H9 (cell line): ENCODE data around the gene TNC. TPM values are rescaled to one million over a fixed set of nuclear protein-coding genes. Genes with fewer than 3 reads are reported as not detected.

Source experiments
- DNase-seq: peaks from one replicate; pipeline ENCODE4 v3.0.0-alpha.2; 2017
- H2AFZ ChIP-seq: one replicate; pipeline ENCODE4 v1.6.1; 2013; ENCODE audit warnings: mild to moderate bottlenecking, low read length, control low read depth, moderate library complexity
- H2AK5ac ChIP-seq: 2 replicates; pipeline ENCODE4 v1.6.1; 2013; ENCODE audit warnings: low read length, control low read depth, mixed read lengths; ENCODE audit not compliant: insufficient read length
- H2BK120ac ChIP-seq: one replicate; pipeline ENCODE4 v1.6.1; 2013; ENCODE audit warnings: low read depth, mild to moderate bottlenecking, low read length, control low read depth, inconsistent platforms; ENCODE audit not compliant: poor library complexity, severe bottlenecking
- H2BK12ac ChIP-seq: 2 replicates; pipeline ENCODE4 v1.6.1; 2013; ENCODE audit warnings: low read length, control low read depth, mixed read lengths, low read depth; ENCODE audit not compliant: insufficient read length
- H2BK15ac ChIP-seq: 2 replicates; pipeline ENCODE4 v1.6.1; 2013; ENCODE audit warnings: low read depth, low read length, control low read depth
- H2BK20ac ChIP-seq: one replicate; pipeline ENCODE4 v1.6.1; 2013; ENCODE audit warnings: low read depth, mild to moderate bottlenecking, low read length, control low read depth, inconsistent platforms; ENCODE audit not compliant: poor library complexity, severe bottlenecking
- H2BK5ac ChIP-seq: 2 replicates; pipeline ENCODE4 v1.6.1; 2013; ENCODE audit warnings: low read length, control low read depth, mixed read lengths; ENCODE audit not compliant: insufficient read length
- H3K14ac ChIP-seq: 2 replicates; pipeline ENCODE4 v1.6.1; 2013; ENCODE audit warnings: low read length, control low read depth; ENCODE audit not compliant: insufficient read depth
- H3K18ac ChIP-seq: 2 replicates; pipeline ENCODE4 v1.6.1; 2013; ENCODE audit warnings: low read depth, mild to moderate bottlenecking, mixed read lengths, low read length, control low read depth; ENCODE audit not compliant: insufficient read length
- H3K23ac ChIP-seq: 2 replicates; pipeline ENCODE4 v1.6.1; 2013; ENCODE audit warnings: low read length, control low read depth, mixed read lengths, low read depth; ENCODE audit not compliant: insufficient read length
- H3K23me2 ChIP-seq: 2 replicates; pipeline ENCODE4 v1.6.1; 2013; ENCODE audit warnings: low read depth, mild to moderate bottlenecking, mixed read lengths, low read length, control low read depth; ENCODE audit not compliant: insufficient read length, poor library complexity, severe bottlenecking
- H3K27ac ChIP-seq: 2 replicates; pipeline ENCODE4 v1.5.1; 2013; ENCODE audit warnings: low read length, control low read depth, mixed read lengths, low read depth; ENCODE audit not compliant: insufficient read length
- H3K27me3 ChIP-seq: 2 replicates; pipeline ENCODE4 v1.6.1; 2013; ENCODE audit warnings: low read length, control low read depth, inconsistent platforms; ENCODE audit not compliant: insufficient read depth
- H3K4ac ChIP-seq: 2 replicates; pipeline ENCODE4 v1.6.1; 2013; ENCODE audit warnings: low read depth, mild to moderate bottlenecking, control low read depth, inconsistent platforms, low read length, moderate library complexity
- H3K4me1 ChIP-seq: 2 replicates; pipeline ENCODE4 v1.6.1; 2013; ENCODE audit warnings: low read length, control low read depth, inconsistent platforms; ENCODE audit not compliant: insufficient read depth
- H3K4me2 ChIP-seq: 2 replicates; pipeline ENCODE4 v1.6.1; 2013; ENCODE audit warnings: low read length, control low read depth, mixed read lengths; ENCODE audit not compliant: insufficient read length, insufficient read depth
- H3K56ac ChIP-seq: 2 replicates; pipeline ENCODE4 v1.6.1; 2013; ENCODE audit warnings: low read depth, mild to moderate bottlenecking, mixed read lengths, low read length, control low read depth; ENCODE audit not compliant: insufficient read length
- H3K79me1 ChIP-seq: 2 replicates; pipeline ENCODE4 v1.6.1; 2013; ENCODE audit warnings: low read depth, mild to moderate bottlenecking, moderate library complexity, low read length, control low read depth, inconsistent platforms; ENCODE audit not compliant: insufficient read depth, poor library complexity, severe bottlenecking
- H3K79me2 ChIP-seq: 2 replicates; pipeline ENCODE4 v1.6.1; 2013; ENCODE audit warnings: low read length, control low read depth, inconsistent platforms; ENCODE audit not compliant: insufficient read depth
- H3K9ac ChIP-seq: 2 replicates; pipeline ENCODE4 v1.6.1; 2013; ENCODE audit warnings: low read length, control low read depth, mixed read lengths; ENCODE audit not compliant: insufficient read length; ENCODE audit errors: extremely low read depth
- H3K9me3 ChIP-seq: one replicate; pipeline ENCODE4 v1.6.1; 2013; ENCODE audit warnings: low read depth, low read length, inconsistent platforms; ENCODE audit not compliant: control insufficient read depth
- H3T11ph ChIP-seq: one replicate; pipeline ENCODE4 v1.6.1; 2013; ENCODE audit warnings: mild to moderate bottlenecking, low read length, control low read depth, inconsistent platforms
- H4K20me1 ChIP-seq: one replicate; pipeline ENCODE4 v1.6.1; 2013; ENCODE audit not compliant: control insufficient read depth, insufficient read length, insufficient read depth
- H4K5ac ChIP-seq: 2 replicates; pipeline ENCODE4 v1.6.1; 2013; ENCODE audit warnings: low read depth, mild to moderate bottlenecking, mixed read lengths, low read length, control low read depth; ENCODE audit not compliant: insufficient read length
- H4K8ac ChIP-seq: replicated peaks from 2 replicates; pipeline ENCODE4 v1.6.1; 2013; ENCODE audit warnings: low read length, control low read depth, mixed read lengths, low read depth; ENCODE audit not compliant: insufficient read length
- H4K91ac ChIP-seq: 2 replicates; pipeline ENCODE4 v1.6.1; 2013; ENCODE audit warnings: low read depth, mild to moderate bottlenecking, moderate library complexity, mixed read lengths, low read length, control low read depth; ENCODE audit not compliant: insufficient read length
- H3K27ac Mint-ChIP-seq, 3 experiments: 2 replicates in 2 of 3; 3 replicates in 1 of 3; pipeline ENCODE4 v1.8.0; 2020 to 2021; ENCODE audit warnings: mixed read lengths in 3 of 3, mild to moderate bottlenecking in 1 of 3, moderate library complexity in 1 of 3
- H3K27me3 Mint-ChIP-seq: 2 replicates; pipeline ENCODE4 v1.8.0; 2021; ENCODE audit warnings: low read depth, mild to moderate bottlenecking, moderate library complexity, mixed read lengths
- H3K36me3 Mint-ChIP-seq, 3 experiments: 2 replicates in 2 of 3; 3 replicates in 1 of 3; pipeline ENCODE4 v1.8.0; 2020 to 2021; ENCODE audit warnings: low read depth in 3 of 3, mixed read lengths in 3 of 3; ENCODE audit not compliant: insufficient read depth in 1 of 3
- H3K4me1 Mint-ChIP-seq, 2 experiments: 2 replicates each; pipeline ENCODE4 v1.8.0; 2020; ENCODE audit warnings: mixed read lengths in 2 of 2
- H3K4me3 Mint-ChIP-seq, 2 experiments: 2 replicates in 1 of 2; 3 replicates in 1 of 2; pipeline ENCODE4 v1.8.0; 2020 to 2021; ENCODE audit warnings: mild to moderate bottlenecking in 2 of 2, mixed read lengths in 2 of 2, moderate library complexity in 1 of 2
- H3K9me3 Mint-ChIP-seq, 2 experiments: 2 replicates in 1 of 2; 3 replicates in 1 of 2; pipeline ENCODE4 v1.8.0; 2020; ENCODE audit warnings: mild to moderate bottlenecking in 2 of 2, mixed read lengths in 2 of 2, moderate library complexity in 1 of 2
- WGBS: extraction: QIAGEN DNeasy Blood & Tissue Kit; methylation state at CpG from one replicate; pipeline ENCODE4 v1.1.7; 2013; ENCODE audit warnings: missing lambda C conversion rate, low lambda C conversion rate, mixed read lengths; ENCODE audit not compliant: insufficient read length; ENCODE audit errors: extremely low coverage; 5-methylcytosine and 5-hydroxymethylcytosine counted together
- total RNA-seq: library from RNA; stranded (reverse); gene quantifications from 2 replicates; pipeline ENCODE4 v1.2.1, GENCODE V29; 2021
- TF ChIP-seq, protein P1 (sequence below): fragments of 200-600 bp; sonication (generic); conservative IDR thresholded peaks from 3 replicates; pipeline ENCODE4 v1.8.0; 2021; ENCODE audit warnings: antibody characterized with exemption, mild to moderate bottlenecking

Gene TNC
- total RNA-seq, 1 experiment from 2014 or later: 0.63 TPM

DNA sequence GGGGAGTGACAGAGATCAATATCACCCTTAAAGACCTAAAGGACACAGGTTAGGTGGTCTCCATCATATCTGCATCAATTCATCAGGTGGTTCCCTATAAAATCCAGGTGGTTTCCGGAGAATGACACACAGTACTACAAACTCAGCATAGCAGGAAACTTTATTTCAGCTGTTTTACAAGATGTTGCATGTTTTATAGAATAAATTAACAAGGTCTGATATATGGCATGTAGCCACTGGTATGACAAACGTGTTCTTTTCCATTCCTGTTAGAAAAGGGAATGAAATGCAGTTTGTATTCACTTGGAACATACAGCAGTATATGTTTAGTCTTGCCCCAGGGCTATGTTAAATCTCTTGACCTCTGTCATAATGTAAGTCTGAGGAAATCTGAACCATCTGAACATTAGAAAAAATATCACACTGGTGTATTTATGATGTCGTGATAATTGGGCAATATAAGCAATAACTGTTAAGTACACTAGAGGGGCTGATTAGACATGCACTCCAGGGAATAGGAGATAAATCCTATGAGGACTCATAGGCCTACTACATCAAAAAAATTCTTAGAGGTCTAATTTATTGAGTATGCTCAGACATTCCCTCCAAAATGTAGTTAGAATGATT lies 145.3 kb downstream of the TNC start:
- Histone ChIP-seq H3K56ac (no peak overlapping the region), H3K79me2 (no peaks in the 10 kb centered on the region), H3K9ac (no peak overlapping the region), H4K91ac (no peak overlapping the region), H4K5ac (no peak overlapping the region), H2BK5ac (no peak overlapping the region), H3K23ac (no peak overlapping the region), H2BK12ac (no peak overlapping the region), H2BK120ac (no peak overlapping the region), H2BK15ac (no peak overlapping the region), H2AFZ (no peak overlapping the region), H3T11ph (no peak overlapping the region), H4K8ac (no peak overlapping the region), H3K18ac (no peak overlapping the region), H3K4me2 (no peak overlapping the region), H3K27ac (no peak overlapping the region), H3K9me3 (no peaks in the 10 kb centered on the region), H4K20me1 (no peaks in the 10 kb centered on the region), H2AK5ac (no peak overlapping the region), H3K23me2 (no peaks in the 10 kb centered on the region), H3K4ac (no peak overlapping the region), H3K4me1 (no peaks in the 10 kb centered on the region), H3K79me1 (no peaks in the 10 kb centered on the region), H3K27me3 (no peaks in the 10 kb centered on the region; the same call in 1 of the 2 replicates), H2BK20ac (no peak overlapping the region), H3K14ac (no peak overlapping the region)
- no peak overlapping the region for H3K4me3 Mint-ChIP-seq
- no peak overlapping the region for H3K27ac Mint-ChIP-seq
- H3K36me3 Mint-ChIP-seq: no peaks in the 10 kb centered on the region
- H3K27me3 Mint-ChIP-seq: peaks cover 54% of the 10 kb centered on the region
- H3K4me1 Mint-ChIP-seq: peaks cover 8 to 14% of the 10 kb centered on the region in 2 experiments
- TF ChIP-seq, protein P1, sequence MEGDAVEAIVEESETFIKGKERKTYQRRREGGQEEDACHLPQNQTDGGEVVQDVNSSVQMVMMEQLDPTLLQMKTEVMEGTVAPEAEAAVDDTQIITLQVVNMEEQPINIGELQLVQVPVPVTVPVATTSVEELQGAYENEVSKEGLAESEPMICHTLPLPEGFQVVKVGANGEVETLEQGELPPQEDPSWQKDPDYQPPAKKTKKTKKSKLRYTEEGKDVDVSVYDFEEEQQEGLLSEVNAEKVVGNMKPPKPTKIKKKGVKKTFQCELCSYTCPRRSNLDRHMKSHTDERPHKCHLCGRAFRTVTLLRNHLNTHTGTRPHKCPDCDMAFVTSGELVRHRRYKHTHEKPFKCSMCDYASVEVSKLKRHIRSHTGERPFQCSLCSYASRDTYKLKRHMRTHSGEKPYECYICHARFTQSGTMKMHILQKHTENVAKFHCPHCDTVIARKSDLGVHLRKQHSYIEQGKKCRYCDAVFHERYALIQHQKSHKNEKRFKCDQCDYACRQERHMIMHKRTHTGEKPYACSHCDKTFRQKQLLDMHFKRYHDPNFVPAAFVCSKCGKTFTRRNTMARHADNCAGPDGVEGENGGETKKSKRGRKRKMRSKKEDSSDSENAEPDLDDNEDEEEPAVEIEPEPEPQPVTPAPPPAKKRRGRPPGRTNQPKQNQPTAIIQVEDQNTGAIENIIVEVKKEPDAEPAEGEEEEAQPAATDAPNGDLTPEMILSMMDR: no peak
- no peaks in the 10 kb centered on the region for H3K9me3 Mint-ChIP-seq
- DNase-seq: no peak
- no CpG with 5 or more reads among the region's 3 CpGs for WGBS

Other genes starting within 250 kb of the TNC start
- gene TNFSF8, start 187.6 kb downstream of the TNC start, total RNA-seq: not detected in 2 replicates